Stomach (tissue), 9 donors: ENCODE measurements around the gene SPINT3. TPM values are rescaled to one million over a fixed set of nuclear protein-coding genes. Genes with fewer than 3 reads are reported as not detected.

Experiments used
- DNase-seq, 2 donors: peaks; one replicate each; pipeline versions ENCODE4 v3.0.0 to v3.0.0-alpha.2; 2013 to 2019
- H3K27ac ChIP-seq, 5 donors: fragments of 200-600 bp in 4 of 5; sonication (generic) in 4 of 5; one replicate each; pipeline ENCODE4 v1.5.1; 2013 to 2019; ENCODE audit warnings: mild to moderate bottlenecking in 1 of 5, moderate library complexity in 1 of 5
- H3K27me3 ChIP-seq, 3 donors: fragments of 200-600 bp; sonication (generic); one replicate each; pipeline ENCODE4 v1.5.1; 2017 to 2019; ENCODE audit warnings: mixed run types in 1 of 3
- H3K36me3 ChIP-seq, 4 donors: fragments of 200-600 bp; sonication (generic); 1 replicate in 3 of 4; 2 replicates in 1 of 4; pipeline ENCODE4 v1.5.1; 2016 to 2019
- H3K4me1 ChIP-seq, 4 donors: fragments of 200-600 bp; sonication (generic); one replicate each; pipeline ENCODE4 v1.5.1; 2016 to 2019
- H3K4me3 ChIP-seq, 4 donors: fragments of 200-600 bp; sonication (generic) in 3 of 4; one replicate each; pipeline ENCODE4 v1.5.1; 2016 to 2019; ENCODE audit warnings: mild to moderate bottlenecking in 1 of 4
- H3K9me3 ChIP-seq, 4 donors: fragments of 200-600 bp; sonication (generic); one replicate each; pipeline ENCODE4 v1.5.1; 2016 to 2019
- EP300 ChIP-seq: sonication (generic); formaldehyde crosslinking; IDR thresholded peaks from one replicate; pipeline ENCODE4 v1.6.1; 2017; ENCODE audit warnings: antibody characterized with exemption
- POLR2A ChIP-seq, 4 donors: fragments of 450-650 bp; IDR thresholded peaks; one replicate each; pipeline ENCODE4 v1.6.1; 2016; ENCODE audit warnings: antibody characterized with exemption in 4 of 4, control low read depth in 2 of 4, mild to moderate bottlenecking in 1 of 4, moderate library complexity in 1 of 4
- POLR2AphosphoS5 ChIP-seq, 3 donors: sonication (generic); formaldehyde crosslinking; IDR thresholded peaks; one replicate each; pipeline ENCODE4 v1.6.1; 2016; ENCODE audit warnings: antibody characterized with exemption in 3 of 3
- WGBS, 5 donors: extraction: QIAGEN DNeasy Blood & Tissue Kit in 3 of 5; methylation state at CpG; one replicate each; pipeline versions ENCODE4 v1.1.5 to v1.1.7; 2013 to 2018; 5-methylcytosine and 5-hydroxymethylcytosine counted together
- intact Hi-C: fragments of 100-400 bp; cut with DNase I; formaldehyde crosslinking; loops from one replicate; pipeline ENCODE4 v1.15.1; 2023; ENCODE audit warnings: low total_unique reads
- polyA plus RNA-seq, 3 donors: library from polyadenylated mRNA; stranded (reverse); fragments of 200-250 nt; gene quantifications; one replicate each; pipeline ENCODE4 v1.2.3, GENCODE V29; 2013
- total RNA-seq, 5 donors: library from RNA; depleted of rRNA; stranded (reverse); fragments of >200 nt; gene quantifications; one replicate each; pipeline versions ENCODE4 v1.1.0 to v1.2.3, GENCODE V29; 2014 to 2016
- TF ChIP-seq, protein P1 (sequence below), 7 experiments: fragments of 450-650 bp in 4 of 7; fragments of 200-600 bp in 3 of 7; sonication (generic) in 3 of 7; IDR thresholded peaks; one replicate each; pipeline ENCODE4 v1.5.1; 2016 to 2019; ENCODE audit warnings: antibody characterized with exemption in 7 of 7, control low read depth in 2 of 7, mild to moderate bottlenecking in 1 of 7
- donor health status: healthy with polysubstance abuse.
- donor health status: Bipolar disorder and iron deficiency.
- donor health status: healthy.

Gene SPINT3
- total and polyA plus RNA-seq, 8 donors = not detected

DNA sequence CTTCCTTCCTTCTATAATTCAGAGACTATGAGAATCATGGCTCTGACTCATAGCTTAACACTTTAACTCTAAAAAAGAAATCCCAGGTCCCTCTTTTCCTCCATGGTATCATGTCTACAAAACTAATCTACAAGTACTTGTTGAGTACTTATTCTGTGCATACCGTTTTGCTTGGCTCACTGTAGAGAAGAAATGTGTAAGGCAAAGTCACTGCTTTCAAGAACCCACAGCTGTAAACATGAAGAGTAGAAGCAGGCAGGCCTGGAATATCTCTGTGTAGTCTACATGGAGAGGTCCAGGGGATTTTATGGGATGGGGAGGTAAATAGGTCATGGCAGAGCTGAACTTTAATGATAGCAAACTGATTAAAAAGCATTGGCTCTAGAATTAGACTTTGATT lies 13.8 kb downstream of the SPINT3 start:
- 28 to 63% (median 56%) methylated on average over 1 of the region's 1 CpG for WGBS, 5 donors
- intact Hi-C loops = no loop called here
- H3K27ac ChIP-seq = no peak overlapping the region
- no peak for DNase-seq
- H3K27me3 ChIP-seq = peaks cover 0 to 34% (median 3%) of the 10 kb centered on the region in 3 donors
- no peaks in the 10 kb centered on the region for H3K9me3 ChIP-seq
- no peak overlapping the region for H3K4me3 ChIP-seq
- H3K4me1 ChIP-seq = no peaks in the 10 kb centered on the region
- no peaks in the 10 kb centered on the region for H3K36me3 ChIP-seq
- TF ChIP-seq EP300 = no peak
- no peak for TF ChIP-seq POLR2AphosphoS5 (IDR thresholded peaks at IDR 0.05)
- no peak for TF ChIP-seq POLR2A (IDR thresholded peaks at IDR 0.05)
- TF ChIP-seq, protein P1, sequence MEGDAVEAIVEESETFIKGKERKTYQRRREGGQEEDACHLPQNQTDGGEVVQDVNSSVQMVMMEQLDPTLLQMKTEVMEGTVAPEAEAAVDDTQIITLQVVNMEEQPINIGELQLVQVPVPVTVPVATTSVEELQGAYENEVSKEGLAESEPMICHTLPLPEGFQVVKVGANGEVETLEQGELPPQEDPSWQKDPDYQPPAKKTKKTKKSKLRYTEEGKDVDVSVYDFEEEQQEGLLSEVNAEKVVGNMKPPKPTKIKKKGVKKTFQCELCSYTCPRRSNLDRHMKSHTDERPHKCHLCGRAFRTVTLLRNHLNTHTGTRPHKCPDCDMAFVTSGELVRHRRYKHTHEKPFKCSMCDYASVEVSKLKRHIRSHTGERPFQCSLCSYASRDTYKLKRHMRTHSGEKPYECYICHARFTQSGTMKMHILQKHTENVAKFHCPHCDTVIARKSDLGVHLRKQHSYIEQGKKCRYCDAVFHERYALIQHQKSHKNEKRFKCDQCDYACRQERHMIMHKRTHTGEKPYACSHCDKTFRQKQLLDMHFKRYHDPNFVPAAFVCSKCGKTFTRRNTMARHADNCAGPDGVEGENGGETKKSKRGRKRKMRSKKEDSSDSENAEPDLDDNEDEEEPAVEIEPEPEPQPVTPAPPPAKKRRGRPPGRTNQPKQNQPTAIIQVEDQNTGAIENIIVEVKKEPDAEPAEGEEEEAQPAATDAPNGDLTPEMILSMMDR (IDR thresholded peaks at IDR 0.05) = no peak

DNA sequence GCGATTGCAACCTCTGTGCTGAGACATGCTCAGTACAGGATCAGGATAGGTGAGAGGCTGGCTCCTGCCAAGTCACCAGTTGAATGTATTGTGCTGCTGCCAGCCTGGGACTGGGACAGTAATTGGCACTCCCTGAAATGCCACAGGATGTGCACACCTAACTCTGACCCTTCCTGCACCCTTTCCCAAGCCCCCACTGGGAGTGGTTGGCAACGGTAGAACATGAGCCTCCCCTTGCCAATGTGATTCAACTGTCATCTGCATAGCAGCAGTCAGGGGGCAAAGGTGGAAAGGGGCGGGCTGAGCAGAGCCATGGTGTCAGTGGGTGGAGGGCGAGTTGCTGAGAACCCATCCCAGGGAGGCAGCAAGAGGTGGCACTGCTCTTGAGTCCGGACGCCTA lies 15.4 kb downstream of the SPINT3 start:
- intact Hi-C loops = no loop called here
- H3K27me3 ChIP-seq = peaks cover 0 to 35% (median 3%) of the 10 kb centered on the region in 3 donors
- no peak overlapping the region for H3K4me3 ChIP-seq
- H3K27ac ChIP-seq = no peak overlapping the region
- no peaks in the 10 kb centered on the region for H3K36me3 ChIP-seq
- no peaks in the 10 kb centered on the region for H3K4me1 ChIP-seq
- TF ChIP-seq, protein P1 (IDR thresholded peaks at IDR 0.05) = no peak
- TF ChIP-seq POLR2AphosphoS5 (IDR thresholded peaks at IDR 0.05) (no peak), EP300 (no peak)
- WGBS, 5 donors = 60 to 70% (median 68%) methylated on average over 6 of the region's 6 CpGs
- DNase-seq = no peak
- no peaks in the 10 kb centered on the region for H3K9me3 ChIP-seq

DNA sequence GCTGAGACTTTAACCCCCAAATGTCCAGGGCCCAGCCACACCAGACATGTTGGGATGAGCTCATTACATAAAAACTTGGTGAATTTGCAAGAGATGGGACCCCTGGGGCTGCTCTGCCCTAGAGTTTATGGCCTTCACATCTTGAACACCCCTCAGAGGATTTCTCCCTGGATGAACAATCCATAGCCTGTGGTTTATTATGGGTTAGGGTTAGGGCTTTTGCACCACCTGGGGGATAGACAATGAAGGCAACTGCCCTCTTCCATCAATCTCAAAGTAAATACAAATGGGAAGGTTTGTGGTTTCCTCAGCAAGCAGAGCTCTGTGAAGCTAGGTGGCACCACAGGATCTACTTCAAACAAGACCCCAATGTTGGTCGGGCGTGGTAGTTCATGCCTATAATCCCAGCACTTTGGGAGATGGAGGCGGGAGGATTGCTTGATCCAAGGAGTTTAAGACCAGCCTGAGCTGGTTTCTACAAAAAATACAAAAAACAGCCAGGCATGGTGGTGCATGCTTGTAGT lies 17.4 kb downstream of the SPINT3 start:
- Histone ChIP-seq H3K4me1 (no peaks in the 10 kb centered on the region), H3K36me3 (no peaks in the 10 kb centered on the region), H3K9me3 (no peaks in the 10 kb centered on the region), H3K27me3 (peaks cover 0 to 35% (median 3%) of the 10 kb centered on the region in 3 donors), H3K4me3 (no peak overlapping the region), H3K27ac (no peak overlapping the region)
- TF ChIP-seq, protein P1 (IDR thresholded peaks at IDR 0.05) = no peak
- no peak for TF ChIP-seq POLR2AphosphoS5 (IDR thresholded peaks at IDR 0.05)
- TF ChIP-seq POLR2A (IDR thresholded peaks at IDR 0.05) = no peak
- no peak for TF ChIP-seq EP300
- no peak for DNase-seq
- WGBS, 5 donors = 57 to 92% (median 71%) methylated on average over 3 of the region's 3 CpGs
- intact Hi-C loops = no loop called here

DNA sequence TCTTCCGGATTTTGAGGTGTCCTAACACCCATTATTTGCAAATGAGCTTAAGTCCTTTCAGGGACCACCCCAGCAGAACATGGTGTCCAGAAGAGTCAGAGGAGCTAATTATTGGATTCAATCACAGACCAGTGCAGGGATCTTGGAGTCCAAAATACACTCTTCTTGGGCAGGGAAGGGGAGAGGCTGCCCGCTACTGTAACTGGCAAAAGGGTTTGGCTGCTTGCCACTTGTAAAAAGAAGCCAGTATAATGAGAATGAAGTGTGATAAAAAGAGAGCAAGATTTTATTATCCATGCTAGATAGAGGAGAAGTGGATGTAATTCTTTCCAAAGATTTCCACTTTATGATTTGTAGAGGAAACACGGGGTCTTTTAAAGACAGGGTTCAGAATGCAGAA lies 19.3 kb downstream of the SPINT3 start:
- TF ChIP-seq POLR2A (IDR thresholded peaks at IDR 0.05) (no peak), EP300 (no peak), POLR2AphosphoS5 (IDR thresholded peaks at IDR 0.05) (no peak)
- TF ChIP-seq, protein P1 (IDR thresholded peaks at IDR 0.05) = no peak
- H3K4me1 ChIP-seq = no peaks in the 10 kb centered on the region
- intact Hi-C loops = no loop called here
- H3K27ac ChIP-seq = no peak overlapping the region
- WGBS, 5 donors = 60 to 67% (median 61%) methylated on average over 3 of the region's 3 CpGs
- H3K36me3 ChIP-seq = no peaks in the 10 kb centered on the region
- peaks cover 0 to 35% (median 3%) of the 10 kb centered on the region in 3 donors for H3K27me3 ChIP-seq
- no peak overlapping the region for H3K4me3 ChIP-seq
- H3K9me3 ChIP-seq = no peaks in the 10 kb centered on the region
- no peak for DNase-seq
